HG03280 (cell line): ENCODE data around the gene SMIM38.
"Not testable (repeated sequence)": the region's sequence is repeated elsewhere in the genome, so short reads cannot be mapped to it uniquely, and the experiment has no call there.

Source experiments
- ATAC-seq: cut with Tn5 transposase; IDR thresholded peaks from one replicate; pipeline ENCODE4 v1.9.1; 2021; ENCODE audit warnings: mild to moderate bottlenecking, moderate library complexity; ENCODE audit not compliant: unreplicated experiment

The SMIM38 gene

DNA sequence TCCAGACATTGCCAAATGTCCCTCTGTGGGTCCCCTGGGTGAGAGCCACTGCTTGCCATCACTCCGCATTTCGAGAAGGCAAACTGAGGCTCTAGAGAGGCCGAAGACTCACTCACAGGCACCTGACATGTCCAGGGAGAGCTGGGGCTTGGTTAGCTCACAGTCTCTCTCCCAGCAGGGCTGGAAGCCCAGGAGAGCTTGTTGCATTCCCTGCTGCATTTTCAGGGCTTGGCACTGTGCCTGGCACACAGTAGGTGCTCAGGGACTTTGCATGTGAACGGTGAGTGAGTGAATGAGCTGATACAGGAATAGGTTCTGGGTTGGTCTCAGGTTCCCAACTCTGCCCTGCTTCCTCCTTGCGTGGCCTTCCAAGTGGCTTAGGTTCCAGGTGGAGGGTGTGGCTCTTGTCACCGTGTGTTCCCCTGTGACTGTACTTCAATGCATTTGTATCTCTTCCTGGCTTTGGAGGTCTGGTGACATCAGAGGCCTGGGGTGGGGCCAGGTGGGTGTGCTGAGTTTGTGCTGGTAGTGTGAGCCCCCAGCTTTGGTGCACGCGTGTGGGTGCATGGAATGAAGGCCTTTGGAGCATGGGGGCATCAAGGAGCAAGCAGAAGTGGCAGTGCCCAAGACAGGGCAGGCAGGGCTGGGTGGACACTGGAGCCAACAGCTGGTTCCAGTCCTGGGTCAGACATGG, 18.4 kb upstream of the SMIM38 start:
- no peak for ATAC-seq

DNA sequence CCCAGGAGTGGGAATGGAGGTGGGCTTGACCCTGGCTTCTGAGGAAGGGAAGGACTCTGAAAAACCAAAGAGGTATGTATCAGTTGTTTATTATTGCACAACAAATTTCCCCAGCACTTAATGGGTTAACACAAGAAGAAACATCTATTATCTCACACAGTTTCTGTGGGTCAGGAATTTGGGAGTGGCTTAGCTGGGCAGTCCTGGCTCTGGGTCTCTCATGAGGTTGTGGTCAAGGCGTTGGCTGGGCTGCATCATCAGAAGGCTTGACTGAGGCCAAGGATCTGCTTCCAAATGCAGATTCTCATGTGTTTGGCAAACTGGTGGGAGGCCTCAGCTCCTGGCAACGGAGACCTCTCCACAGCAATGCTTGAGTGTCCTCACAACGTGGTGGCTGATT, 17.5 kb upstream of the SMIM38 start:
- ATAC-seq = no peak

DNA sequence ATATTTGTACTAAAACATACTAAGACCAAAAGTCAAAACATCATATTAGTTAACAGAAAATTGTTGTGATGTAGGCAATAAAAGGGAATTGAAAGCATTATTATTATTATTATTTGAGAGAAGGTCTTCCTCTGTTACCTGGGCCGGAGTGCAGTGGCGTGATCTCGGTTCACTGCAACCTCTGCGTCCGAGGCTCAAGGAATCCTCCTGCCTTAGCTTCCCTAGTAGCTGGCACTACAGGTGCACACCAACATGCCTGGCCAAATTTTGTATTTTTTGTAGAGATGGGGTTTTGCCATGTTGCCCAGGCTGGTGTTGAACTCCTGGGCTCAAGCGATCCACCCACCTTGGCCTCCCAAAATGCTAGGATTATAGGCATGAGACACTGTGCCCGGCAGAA, 15.6 kb upstream of the SMIM38 start:
- ATAC-seq = not testable (repeated sequence)

DNA sequence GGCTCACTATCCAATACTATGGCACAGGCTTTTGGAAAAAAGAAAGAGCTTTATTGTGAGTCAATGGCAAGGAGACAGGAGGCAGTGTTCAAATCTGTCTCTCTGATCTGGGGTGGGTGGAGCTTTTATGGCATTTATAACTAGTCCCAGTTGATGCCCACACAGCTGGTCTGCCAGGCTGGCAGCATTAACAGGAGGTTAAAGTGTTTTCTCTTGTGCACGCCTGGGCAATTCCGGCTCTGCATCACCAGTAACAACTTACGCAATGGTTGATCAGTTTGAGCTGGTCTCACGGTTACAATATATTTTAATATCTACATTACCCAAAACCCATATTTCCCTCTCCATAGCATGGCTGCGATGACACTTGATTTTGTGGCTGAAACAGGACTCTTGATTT, 15.1 kb upstream of the SMIM38 start:
- ATAC-seq = no peak

DNA sequence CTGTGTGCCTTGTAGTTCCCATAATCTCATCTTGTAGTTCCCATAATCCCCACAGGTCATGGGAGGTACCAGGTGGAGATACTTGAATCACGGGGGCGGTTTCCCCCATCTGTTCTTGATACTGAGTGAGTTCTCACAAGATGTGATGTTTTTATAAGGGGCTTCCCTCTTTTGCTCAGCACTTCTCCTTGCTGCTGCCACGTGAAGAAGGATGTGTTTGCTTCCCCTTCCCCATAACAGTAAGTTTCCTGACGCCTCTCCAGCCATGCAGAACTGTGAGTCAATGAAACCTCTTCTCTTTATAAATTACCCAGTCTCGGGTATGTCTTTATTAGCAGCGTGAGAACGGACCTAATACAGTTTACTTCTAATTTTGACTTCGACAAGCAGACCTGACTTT, 14.0 kb upstream of the SMIM38 start:
- ATAC-seq = no peak

GRCh38 chr11:69142895-69143294, 12.8 kb upstream of the SMIM38 start:
- ATAC-seq = no peak

GRCh38 chr11:69144316-69145049, 11.3 kb upstream of the SMIM38 start:
- no peak for ATAC-seq

GRCh38 chr11:69145050-69145380, 10.7 kb upstream of the SMIM38 start:
- ATAC-seq = no peak

GRCh38 chr11:69148377-69148762, 7.4 kb upstream of the SMIM38 start:
- no peak for ATAC-seq

DNA sequence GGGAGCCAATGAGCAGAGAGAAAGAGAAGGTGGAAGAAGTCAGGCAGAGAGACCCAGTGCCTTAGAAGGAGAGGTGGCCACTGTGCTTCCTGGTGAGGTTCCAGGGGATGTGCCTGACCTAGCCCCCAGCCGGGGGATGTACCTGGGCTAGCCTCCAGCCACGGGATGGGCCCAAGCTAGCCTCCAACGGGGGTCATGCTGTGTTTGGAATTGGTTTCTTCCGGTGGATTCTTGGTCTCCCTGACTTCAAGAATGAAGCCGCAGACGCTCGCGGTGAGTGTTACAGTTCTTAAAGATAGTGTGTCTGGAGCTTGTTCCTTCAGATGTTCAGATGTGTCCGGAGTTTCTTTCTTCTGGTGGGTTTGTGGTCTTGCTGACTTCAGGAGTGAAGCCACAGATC, 6.9 kb upstream of the SMIM38 start:
- ATAC-seq = no peak

GRCh38 chr11:69149338-69150045, 6.2 kb upstream of the SMIM38 start:
- not testable (repeated sequence) for ATAC-seq

- ATAC-seq = no peak
Observed at GRCh38 chr11:69150175-69150574, 5.6 kb upstream of the SMIM38 start.

GRCh38 chr11:69151836-69152235, 3.9 kb upstream of the SMIM38 start:
- no peak for ATAC-seq

- no peak for ATAC-seq
Observed at GRCh38 chr11:69152733-69153421, 2.9 kb upstream of the SMIM38 start.

- no peak for ATAC-seq
Observed at GRCh38 chr11:69153661-69154060, 2.1 kb upstream of the SMIM38 start.

GRCh38 chr11:69154211-69154913, 1.4 kb upstream of the SMIM38 start:
- ATAC-seq = no peak

GRCh38 chr11:69154938-69155301, 815 bp upstream of the SMIM38 start:
- no peak for ATAC-seq

DNA sequence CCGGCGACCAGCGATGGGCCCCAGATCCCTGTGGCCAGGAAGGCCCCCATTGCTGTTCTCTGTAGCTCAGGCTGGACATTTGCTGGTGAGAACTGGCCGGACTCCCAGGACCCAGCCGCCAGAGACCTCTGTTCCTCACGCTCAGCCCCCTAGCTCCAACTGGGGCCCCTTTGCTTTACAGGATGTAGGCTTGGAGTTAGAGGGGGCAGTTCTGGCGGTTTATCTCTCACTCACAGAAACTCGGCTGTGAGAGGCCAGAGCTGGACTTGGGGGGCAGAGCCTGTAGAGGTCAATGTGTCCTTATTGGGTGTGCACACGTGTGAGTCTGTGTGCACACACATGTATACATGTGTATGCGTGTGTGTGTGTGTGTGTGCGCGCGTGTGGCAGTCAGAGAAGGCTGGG, 502 bp downstream of the SMIM38 start:
- no peak for ATAC-seq

DNA sequence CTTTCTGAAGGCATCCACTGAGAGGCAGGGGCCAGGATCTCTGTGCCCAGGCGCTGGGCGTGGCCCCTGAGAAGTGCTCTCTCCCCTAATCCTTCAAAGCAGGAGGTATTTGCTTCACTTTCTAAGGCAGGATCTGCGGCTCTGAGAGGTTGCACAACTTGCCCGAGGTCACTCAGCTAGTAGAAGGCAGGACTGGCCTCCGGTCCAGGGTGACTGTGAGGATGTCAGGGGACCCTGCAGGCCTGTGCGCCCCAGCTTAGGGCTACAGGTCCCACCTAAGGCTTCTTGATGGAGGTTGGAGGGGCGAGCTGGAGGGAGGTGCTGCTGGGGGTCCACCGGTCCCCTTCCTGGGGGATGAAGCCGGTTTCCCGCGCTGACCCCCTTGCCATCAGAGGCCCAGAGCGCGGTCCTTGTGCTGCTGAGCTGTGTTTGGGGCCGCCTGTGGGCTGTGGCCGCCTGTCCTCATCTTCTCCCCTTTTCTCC, 979 bp downstream of the SMIM38 start:
- no peak for ATAC-seq

DNA sequence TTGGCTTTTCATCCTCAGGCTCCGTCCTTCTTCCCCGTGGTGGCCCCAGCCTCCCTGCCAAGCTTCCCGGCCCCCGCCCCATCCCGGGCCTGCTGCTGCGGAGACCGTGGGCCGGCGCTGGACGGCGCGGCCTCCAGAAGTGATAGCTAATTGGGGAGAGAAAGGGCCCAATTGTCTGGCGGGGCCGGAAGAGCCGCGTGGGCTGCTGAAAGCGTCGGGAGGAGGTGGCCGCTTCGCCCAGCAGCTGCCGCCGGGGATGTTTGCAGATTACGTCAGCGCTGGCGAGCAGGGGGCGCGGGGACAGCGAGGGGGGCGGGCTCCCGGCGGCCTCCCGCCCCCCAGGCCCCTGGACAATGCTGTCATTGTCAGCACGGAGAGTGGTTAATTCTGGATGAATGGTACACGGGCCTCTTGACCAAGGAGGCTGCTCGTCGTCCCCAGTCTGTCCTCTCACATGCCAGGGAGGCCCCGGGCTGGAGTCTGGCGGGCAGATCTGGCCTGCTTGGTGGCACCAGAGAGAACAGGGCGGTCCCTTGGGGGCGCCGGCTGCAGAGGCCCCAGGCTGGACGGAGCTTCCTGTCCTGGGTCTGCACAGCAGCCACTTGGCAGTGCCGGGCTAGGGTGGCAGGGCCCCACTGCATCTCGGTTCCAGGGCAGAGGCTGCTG, 1.6 kb downstream of the SMIM38 start:
- ATAC-seq = no peak
